PC-9 (cell line): ENCODE data around the gene MAP3K2. TPM values are rescaled to one million over a fixed set of nuclear protein-coding genes. Genes with fewer than 3 reads are reported as not detected.

Experiments
- BruUV-seq: library from RNA; stranded (reverse); fragments of 400-500 nt; replicated peaks from 2 replicates; lab custom pipeline; 2021; lab: Mats Ljungman, UMichigan
- CTCF ChIA-PET: fragments of 300-600 bp; sonication (Branson Sonifier 250); formaldehyde crosslinking; loops from one replicate; lab custom pipeline; 2022; ENCODE audit warnings: antibody characterized with exemption; lab: Charles Lee
- POLR2A ChIA-PET: fragments of 300-600 bp; sonication (Branson Sonifier 250); formaldehyde crosslinking; loops from one replicate; lab custom pipeline; 2022; ENCODE audit warnings: antibody characterized with exemption; ENCODE audit not compliant: unreplicated experiment; lab: Charles Lee
- DNase-seq, 2 experiments: peaks; one replicate each; pipeline versions ENCODE4 v3.0.0 to v3.0.0-alpha.2; 2015 to 2022; ENCODE audit warnings: mixed read lengths in 1 of 2
- H2AFZ ChIP-seq: fragments of 200-600 bp; sonication (generic); 2 replicates; pipeline ENCODE4 v1.8.1; 2017; ENCODE audit warnings: antibody characterized with exemption
- H3F3A ChIP-seq: fragments of 200-600 bp; sonication (generic); 2 replicates; pipeline ENCODE4 v1.8.1; 2017; ENCODE audit warnings: antibody characterized with exemption, mild to moderate bottlenecking, low read depth; ENCODE audit not compliant: insufficient read depth
- H3K27ac ChIP-seq: fragments of 200-600 bp; sonication (generic); 2 replicates; pipeline ENCODE4 v1.6.1; 2016; ENCODE audit warnings: mixed run types
- H3K27me3 ChIP-seq: fragments of 200-600 bp; sonication (generic); 2 replicates; pipeline ENCODE4 v1.6.1; 2016; ENCODE audit warnings: low read depth, mixed run types; ENCODE audit not compliant: insufficient read depth
- H3K36me3 ChIP-seq: fragments of 200-600 bp; sonication (generic); 2 replicates; pipeline ENCODE4 v1.6.1; 2016; ENCODE audit warnings: low read depth, mixed run types
- H3K4me1 ChIP-seq: fragments of 200-600 bp; sonication (generic); replicated peaks from 2 replicates; pipeline ENCODE4 v1.6.1; 2016; ENCODE audit warnings: mixed run types; ENCODE audit not compliant: insufficient read depth
- H3K4me2 ChIP-seq: fragments of 200-600 bp; sonication (generic); 2 replicates; pipeline ENCODE4 v1.6.1; 2017; ENCODE audit warnings: mixed run types
- H3K4me3 ChIP-seq: fragments of 200-600 bp; sonication (generic); 2 replicates; pipeline ENCODE4 v1.6.1; 2016; ENCODE audit warnings: mixed run types
- H3K79me2 ChIP-seq: fragments of 200-600 bp; sonication (generic); 2 replicates; pipeline ENCODE4 v1.6.1; 2017; ENCODE audit warnings: low read depth, mixed run types
- H3K9me2 ChIP-seq: fragments of 200-600 bp; sonication (generic); 2 replicates; pipeline ENCODE4 v1.8.1; 2017; ENCODE audit warnings: mild to moderate bottlenecking; ENCODE audit not compliant: insufficient read depth
- H3K9me3 ChIP-seq: fragments of 200-600 bp; sonication (generic); 2 replicates; pipeline ENCODE4 v1.8.1; 2016; ENCODE audit warnings: low read depth; ENCODE audit not compliant: insufficient read depth
- H4K20me1 ChIP-seq: fragments of 200-600 bp; sonication (generic); 2 replicates; pipeline ENCODE4 v1.8.1; 2017; ENCODE audit not compliant: insufficient read depth
- EZH2 ChIP-seq: fragments of 200-600 bp; sonication (generic); IDR thresholded peaks from 2 replicates; pipeline ENCODE4 v1.8.0; 2017; ENCODE audit warnings: antibody characterized with exemption, low read depth
- intact Hi-C: fragments of 100-400 bp; cut with micrococcal nuclease; formaldehyde crosslinking; loops from one replicate; pipeline ENCODE4 v1.10.0; 2022; ENCODE audit not compliant: unreplicated experiment
- total RNA-seq: library from RNA; stranded (reverse); gene quantifications from 2 replicates; pipeline ENCODE4 v1.2.3, GENCODE V29; 2021
- TF ChIP-seq, protein P1 (sequence below): fragments of 200-600 bp; sonication (generic); conservative IDR thresholded peaks from 2 replicates; pipeline ENCODE4 v1.6.1; 2017; ENCODE audit warnings: mixed run types, antibody characterized with exemption, mild to moderate bottlenecking, moderate library complexity

MAP3K2 gene
- total RNA-seq, 1 experiment from 2014 or later = 81.2 TPM

DNA sequence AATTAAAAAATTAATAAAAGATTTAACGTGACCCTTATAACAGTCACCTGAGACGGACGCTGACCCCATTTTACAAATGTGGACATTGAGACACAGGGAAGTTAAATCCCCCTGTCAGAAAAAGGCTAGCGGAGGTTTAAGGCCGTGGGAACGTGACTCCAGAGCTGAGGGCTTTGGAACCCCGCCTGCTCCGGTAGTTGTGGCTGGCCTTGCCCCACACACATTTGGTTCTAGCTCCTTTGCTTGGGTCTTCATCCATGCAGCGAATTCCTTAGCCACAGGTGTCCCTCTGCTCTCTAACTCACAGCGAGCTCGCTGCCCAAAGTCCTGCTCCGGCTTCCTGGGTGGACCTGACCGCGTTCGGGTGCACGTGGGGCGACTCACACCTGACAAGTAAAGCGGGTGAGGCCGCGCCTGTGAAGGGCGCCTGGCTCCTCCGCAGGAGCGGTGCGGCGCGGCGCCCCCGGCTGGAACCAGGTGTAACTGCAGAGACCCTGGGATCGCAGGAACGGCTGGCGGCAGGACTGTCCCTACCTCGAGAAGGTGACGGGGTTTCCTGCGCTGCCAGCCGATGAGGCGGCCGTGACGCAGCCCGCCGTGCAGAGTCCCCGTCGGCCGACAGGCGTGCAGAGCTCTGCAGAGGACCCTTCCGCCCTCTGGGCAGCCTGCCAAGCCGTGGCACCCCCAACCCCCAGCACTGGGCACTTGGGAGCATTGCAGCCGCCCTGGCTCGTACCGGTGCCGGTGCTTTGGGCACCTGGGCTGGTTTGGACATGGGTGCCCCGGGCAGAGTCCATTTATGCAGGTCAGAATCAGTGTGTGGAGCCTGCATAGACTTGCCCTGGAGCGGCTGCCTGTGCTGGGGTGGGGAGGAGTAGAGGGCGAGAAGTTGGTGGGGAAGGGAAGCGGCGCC, 28.1 kb upstream of the MAP3K2 start:
- peak overlapping the region; percentile 50 for H3K4me3 ChIP-seq
- ChIA-PET POLR2A (interaction anchor here (0.6 to 0.7 kb wide), 2 partner anchors 14 to 95 kb away, joined by 3 to 4 read pairs; no protein-coding TSS in a partner anchor), CTCF (interaction anchor here (0.6 to 1.3 kb wide), 6 partner anchors 15 to 219 kb away, joined by 3 to 5 read pairs (median 3); no protein-coding TSS in a partner anchor)
- H3K9me3 ChIP-seq = no peaks in the 10 kb centered on the region
- no peaks in the 10 kb centered on the region for H3K27me3 ChIP-seq
- peak overlapping the region; percentile 61 for H2AFZ ChIP-seq
- DNase-seq = peak; percentile 74 to 87
- H3F3A ChIP-seq = peaks cover 42% of the 10 kb centered on the region
- BruUV-seq = no TSS peak
- H4K20me1 ChIP-seq = no peaks in the 10 kb centered on the region
- H3K4me2 ChIP-seq = peak overlapping the region; percentile 83
- intact Hi-C loops = loop anchor here (10.0 kb wide), 1 partner anchor 91 kb away; no protein-coding TSS in a partner anchor
- no peaks in the 10 kb centered on the region for H3K9me2 ChIP-seq
- peaks cover 61% of the 10 kb centered on the region for H3K4me1 ChIP-seq
- no peaks in the 10 kb centered on the region for H3K36me3 ChIP-seq
- no peak overlapping the region for H3K27ac ChIP-seq
- no peaks in the 10 kb centered on the region for H3K79me2 ChIP-seq
- TF ChIP-seq EZH2 = no peak
- TF ChIP-seq, protein P1, sequence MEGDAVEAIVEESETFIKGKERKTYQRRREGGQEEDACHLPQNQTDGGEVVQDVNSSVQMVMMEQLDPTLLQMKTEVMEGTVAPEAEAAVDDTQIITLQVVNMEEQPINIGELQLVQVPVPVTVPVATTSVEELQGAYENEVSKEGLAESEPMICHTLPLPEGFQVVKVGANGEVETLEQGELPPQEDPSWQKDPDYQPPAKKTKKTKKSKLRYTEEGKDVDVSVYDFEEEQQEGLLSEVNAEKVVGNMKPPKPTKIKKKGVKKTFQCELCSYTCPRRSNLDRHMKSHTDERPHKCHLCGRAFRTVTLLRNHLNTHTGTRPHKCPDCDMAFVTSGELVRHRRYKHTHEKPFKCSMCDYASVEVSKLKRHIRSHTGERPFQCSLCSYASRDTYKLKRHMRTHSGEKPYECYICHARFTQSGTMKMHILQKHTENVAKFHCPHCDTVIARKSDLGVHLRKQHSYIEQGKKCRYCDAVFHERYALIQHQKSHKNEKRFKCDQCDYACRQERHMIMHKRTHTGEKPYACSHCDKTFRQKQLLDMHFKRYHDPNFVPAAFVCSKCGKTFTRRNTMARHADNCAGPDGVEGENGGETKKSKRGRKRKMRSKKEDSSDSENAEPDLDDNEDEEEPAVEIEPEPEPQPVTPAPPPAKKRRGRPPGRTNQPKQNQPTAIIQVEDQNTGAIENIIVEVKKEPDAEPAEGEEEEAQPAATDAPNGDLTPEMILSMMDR = peak; percentile 81

GRCh38 chr2:127414638-127415592, 27.1 kb upstream of the MAP3K2 start:
- no TSS peak for BruUV-seq
- H3K4me2 ChIP-seq = peak overlapping the region; percentile 83
- H2AFZ ChIP-seq = no peak overlapping the region
- no peaks in the 10 kb centered on the region for H3K79me2 ChIP-seq
- ChIA-PET POLR2A (interaction anchor here (0.7 kb wide), 1 partner anchor 94 kb away, joined by 3 read pairs; no protein-coding TSS in a partner anchor), CTCF (interaction anchor here (0.5 to 1.5 kb wide), 9 partner anchors 14 to 556 kb away, joined by 3 to 5 read pairs (median 3); no protein-coding TSS in a partner anchor)
- intact Hi-C loops = loop anchor here (5.0 to 10.0 kb wide), 2 partner anchors 90 to 188 kb away; no protein-coding TSS in a partner anchor
- DNase-seq = no peak
- no peak for TF ChIP-seq EZH2
- TF ChIP-seq, protein P1 = no peak
- peaks cover 67% of the 10 kb centered on the region for H3K4me1 ChIP-seq
- no peaks in the 10 kb centered on the region for H3K9me2 ChIP-seq
- H3F3A ChIP-seq = peaks cover 52% of the 10 kb centered on the region
- no peaks in the 10 kb centered on the region for H3K9me3 ChIP-seq
- H3K36me3 ChIP-seq = no peaks in the 10 kb centered on the region
- no peak overlapping the region for H3K4me3 ChIP-seq
- H4K20me1 ChIP-seq = no peaks in the 10 kb centered on the region
- H3K27me3 ChIP-seq = no peaks in the 10 kb centered on the region
- peak overlapping the region; percentile 76 for H3K27ac ChIP-seq
